A549 (cell line): ENCODE results near the gene ARHGAP18.
A peak's percentile ranks its signal among the peaks of the same experiment; 100 is the strongest.

Source experiments
- CTCF ChIP-seq: fragments of >200 bp; sonication (Bioruptor Twin); formaldehyde crosslinking; IDR thresholded peaks from 3 replicates; pipeline ENCODE4 v1.5.1; 2016
- POLR2A ChIP-seq: IDR thresholded peaks from 2 replicates; pipeline ENCODE4 v1.6.1; 2012; ENCODE audit warnings: mild to moderate bottlenecking, low read length

DNA sequence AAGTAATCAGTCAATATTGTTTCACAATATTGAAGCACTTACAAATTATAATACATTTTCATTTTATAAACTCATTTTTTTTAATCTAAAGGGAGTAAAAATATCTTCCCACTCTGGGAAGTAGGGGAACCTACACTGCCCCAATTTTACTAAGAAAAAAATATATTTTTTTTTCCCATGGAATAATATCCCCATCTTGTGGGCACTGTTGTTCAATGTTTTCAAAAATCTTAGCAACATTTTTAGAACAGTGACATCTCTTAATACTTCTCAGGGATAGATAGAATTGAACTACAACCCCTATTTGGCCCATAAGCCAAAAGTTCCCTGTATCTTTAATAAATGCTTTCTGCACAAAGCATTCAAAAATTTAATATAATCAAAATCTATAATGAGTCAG, 42.9 kb downstream of the ARHGAP18 start:
- TF ChIP-seq POLR2A, result no peak
- peak; percentile 36; the same call in 2 of the 3 replicates for TF ChIP-seq CTCF
